IPS DF 6.9 (cell line): ENCODE measurements around the gene TTLL10.

Source experiments
- DNase-seq: peaks from one replicate; pipeline ENCODE4 v3.0.0-alpha.2; 2013; ENCODE audit warnings: low read depth, low spot score
- H3K27ac ChIP-seq: one replicate; pipeline ENCODE4 v1.5.1; 2013; ENCODE audit warnings: low read length, control low read depth
- H3K27me3 ChIP-seq: 2 replicates; pipeline ENCODE4 v1.6.1; 2013; ENCODE audit warnings: mild to moderate bottlenecking, low read length; ENCODE audit not compliant: control insufficient read depth, insufficient read depth
- H3K36me3 ChIP-seq: 2 replicates; pipeline ENCODE4 v1.6.1; 2013; ENCODE audit warnings: low read length; ENCODE audit not compliant: control insufficient read depth, insufficient read depth
- H3K4me1 ChIP-seq: 2 replicates; pipeline ENCODE4 v1.6.1; 2013; ENCODE audit warnings: low read length; ENCODE audit not compliant: control insufficient read depth, insufficient read depth
- H3K4me3 ChIP-seq: 2 replicates; pipeline ENCODE4 v1.5.1; 2013; ENCODE audit warnings: mild to moderate bottlenecking, low read length
- H3K9me3 ChIP-seq: 2 replicates; pipeline ENCODE4 v1.6.1; 2013; ENCODE audit warnings: low read length, inconsistent platforms; ENCODE audit not compliant: control insufficient read depth, insufficient read depth
- WGBS: extraction: QIAGEN DNeasy Blood & Tissue Kit; methylation state at CpG from one replicate; pipeline ENCODE4 v1.1.7; 2013; ENCODE audit warnings: mixed read lengths, missing lambda C conversion rate; ENCODE audit not compliant: insufficient read length, insufficient coverage; 5-methylcytosine and 5-hydroxymethylcytosine counted together

Gene TTLL10

DNA sequence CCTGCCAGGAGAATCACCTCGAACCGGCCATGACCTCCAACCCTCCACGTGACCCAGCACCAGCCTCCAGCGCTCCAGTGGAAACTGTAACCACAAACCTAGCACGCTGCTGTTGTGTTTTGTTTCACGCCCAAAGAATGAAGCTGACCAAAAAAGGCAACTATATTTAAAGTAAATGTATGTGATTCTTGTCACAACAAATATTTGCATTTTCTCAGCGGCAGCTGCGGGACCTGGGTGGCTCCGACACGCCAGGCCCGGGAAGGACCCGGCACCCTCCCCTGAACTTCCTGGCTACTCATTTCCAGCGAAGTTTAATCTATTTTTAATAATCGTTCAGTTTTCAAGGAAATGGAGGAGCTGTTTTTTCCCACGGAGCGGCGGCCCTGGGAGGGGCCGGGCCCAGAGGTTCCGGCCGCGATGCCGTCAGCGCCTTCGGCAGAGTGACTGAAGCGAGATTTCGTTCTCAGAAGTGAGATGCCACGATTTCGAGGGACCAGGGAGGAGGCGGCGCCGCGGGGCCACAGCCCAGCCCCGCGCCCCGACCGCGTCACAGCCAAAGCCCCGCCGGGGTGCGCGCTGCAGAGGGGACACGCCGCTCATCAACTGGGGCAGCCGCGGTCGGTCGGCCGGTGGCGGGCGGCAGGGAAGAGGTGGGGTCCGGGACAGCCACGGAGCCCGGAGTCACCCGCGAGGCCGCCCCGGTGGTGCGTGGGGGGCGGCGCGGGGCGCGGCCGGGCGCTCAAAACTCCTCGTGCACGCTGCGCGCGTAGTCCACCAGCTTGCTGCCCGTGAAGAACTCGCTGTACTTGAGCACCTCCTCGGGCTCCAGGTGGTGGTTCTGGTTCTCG, 43.3 kb downstream of the TTLL10 start:
- WGBS, result no CpG with 5 or more reads among the region's 74 CpGs
- Histone ChIP-seq H3K27me3 (no peaks in the 10 kb centered on the region), H3K27ac (no peak overlapping the region), H3K9me3 (no peaks in the 10 kb centered on the region), H3K4me1 (no peaks in the 10 kb centered on the region), H3K4me3 (no peak overlapping the region), H3K36me3 (peaks cover 11% of the 10 kb centered on the region)
- no peak for DNase-seq

DNA sequence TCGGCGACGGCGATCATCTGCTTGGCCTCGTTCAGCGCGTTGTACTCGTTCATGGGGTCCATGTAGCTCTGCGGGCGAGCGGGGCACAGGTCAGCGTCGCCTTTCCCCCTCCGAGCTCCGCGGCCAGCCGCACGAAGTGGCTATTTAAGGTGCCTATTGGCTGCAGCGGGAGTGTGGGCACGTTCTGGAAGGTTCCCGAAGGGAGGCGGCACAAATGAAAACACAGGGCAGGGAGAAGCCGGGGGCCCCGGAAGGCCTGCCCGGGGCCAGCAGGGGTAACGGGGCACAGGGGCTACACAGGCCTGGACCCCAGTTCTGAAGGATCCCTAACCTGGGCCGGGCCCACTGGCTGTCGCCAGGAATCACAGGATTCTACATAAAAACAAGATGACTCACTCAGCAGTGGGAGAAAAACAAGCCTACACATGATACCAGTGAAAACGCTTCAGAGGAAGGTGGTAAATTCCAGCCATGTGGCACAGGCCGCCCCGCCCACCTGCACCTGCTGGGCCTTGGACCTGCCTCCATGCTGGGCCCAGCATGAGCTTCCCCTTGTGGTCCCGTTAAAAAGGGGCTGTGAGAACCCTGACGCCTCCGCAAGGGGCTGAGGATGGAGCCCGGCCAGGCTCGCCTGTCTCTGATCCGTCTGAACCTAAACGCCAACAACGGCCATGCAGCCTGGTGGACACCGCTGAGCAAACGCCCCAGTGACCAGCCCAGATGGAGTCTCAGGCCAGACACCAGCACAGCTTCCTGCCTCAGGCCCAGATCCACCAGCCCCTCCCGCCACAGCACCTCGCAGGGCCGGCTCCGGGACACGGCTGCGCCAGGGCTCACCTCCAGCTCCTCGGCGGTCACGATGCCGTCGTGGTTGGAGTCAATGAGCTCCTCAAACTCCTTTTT, 44.2 kb downstream of the TTLL10 start:
- Histone ChIP-seq H3K27ac (no peak overlapping the region), H3K9me3 (no peaks in the 10 kb centered on the region), H3K27me3 (no peaks in the 10 kb centered on the region), H3K36me3 (peaks cover 14% of the 10 kb centered on the region), H3K4me1 (no peaks in the 10 kb centered on the region), H3K4me3 (no peak overlapping the region)
- no peak for DNase-seq
- WGBS, result no CpG with 5 or more reads among the region's 52 CpGs

DNA sequence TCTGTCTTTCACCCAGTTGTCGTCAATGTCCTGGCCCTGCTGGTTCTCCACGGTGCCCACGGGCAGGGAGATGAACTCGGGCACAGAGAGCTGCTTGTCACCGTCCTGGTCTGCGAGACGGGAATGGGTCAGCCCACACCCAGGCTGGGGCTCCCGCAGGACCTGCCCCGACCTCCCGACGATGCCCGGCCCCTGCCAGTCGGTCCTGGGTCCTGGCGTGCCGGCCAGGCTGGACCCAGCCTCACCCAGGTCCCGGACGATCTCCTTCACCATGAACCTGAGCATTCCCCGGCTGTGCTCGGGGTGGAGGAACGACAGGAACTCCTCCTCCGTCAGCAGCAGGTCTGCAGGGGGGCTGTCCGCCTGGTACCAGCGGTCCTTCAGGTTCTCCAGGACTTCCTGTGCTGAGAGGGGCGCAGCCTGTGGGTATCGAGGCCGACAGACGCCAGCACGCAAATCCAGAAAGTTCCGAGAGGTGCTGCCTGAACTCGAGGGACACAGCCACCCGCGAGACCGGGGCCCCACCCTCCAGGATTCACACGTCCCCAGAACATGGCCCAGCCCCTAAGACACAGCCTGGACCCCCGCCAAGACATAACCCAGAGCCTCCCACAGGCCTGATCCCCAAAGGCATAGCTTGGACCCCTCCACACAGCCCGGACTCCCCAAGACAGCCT, 45.0 kb downstream of the TTLL10 start:
- Histone ChIP-seq H3K27me3 (no peaks in the 10 kb centered on the region), H3K4me1 (no peaks in the 10 kb centered on the region), H3K36me3 (peaks cover 17% of the 10 kb centered on the region), H3K9me3 (no peaks in the 10 kb centered on the region), H3K4me3 (no peak overlapping the region), H3K27ac (no peak overlapping the region)
- no CpG with 5 or more reads among the region's 36 CpGs for WGBS
- no peak for DNase-seq

DNA sequence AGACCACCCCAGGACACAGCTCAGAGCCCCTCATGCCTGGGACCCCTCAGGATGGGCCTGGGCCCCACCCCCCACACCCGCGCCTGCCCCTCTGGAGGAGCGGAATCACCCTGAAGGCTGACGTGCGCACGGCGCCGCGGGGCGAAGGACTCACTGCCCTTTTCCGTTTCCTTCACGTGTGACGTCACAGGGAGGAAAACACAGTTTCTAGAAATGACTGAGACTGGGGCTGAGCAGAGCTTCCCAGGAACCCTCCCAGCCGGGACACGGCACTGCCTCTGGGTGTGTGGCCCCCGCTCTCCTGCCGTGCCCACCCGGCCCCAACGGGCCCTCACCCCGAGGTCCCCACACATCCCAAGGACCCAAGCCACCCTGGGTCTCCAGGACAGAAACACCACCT, 45.7 kb downstream of the TTLL10 start:
- DNase-seq, result no peak
- Histone ChIP-seq H3K9me3 (no peaks in the 10 kb centered on the region), H3K36me3 (peaks cover 17% of the 10 kb centered on the region), H3K27ac (no peak overlapping the region), H3K4me1 (no peaks in the 10 kb centered on the region), H3K27me3 (no peaks in the 10 kb centered on the region), H3K4me3 (no peak overlapping the region)
- WGBS, result no CpG with 5 or more reads among the region's 20 CpGs

DNA sequence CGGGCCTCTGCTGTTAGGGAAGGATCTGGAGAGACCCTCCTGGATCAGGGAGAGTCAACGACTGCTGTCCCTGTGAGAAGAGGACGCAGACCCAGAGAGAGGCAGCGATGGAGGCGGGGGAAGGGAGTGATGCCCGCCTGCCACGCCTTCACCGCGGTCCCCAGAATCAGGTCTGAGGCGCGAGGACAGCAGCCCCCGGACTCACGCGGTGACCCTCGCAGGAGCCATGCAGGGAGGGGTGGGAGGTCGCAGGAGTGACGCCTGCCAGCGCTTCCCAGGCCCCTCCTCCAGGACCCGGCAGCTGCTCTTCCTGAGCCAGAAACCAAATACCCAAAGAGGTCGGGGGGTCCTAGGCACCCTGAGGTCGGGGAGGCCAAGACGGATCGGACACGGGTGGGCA, 46.5 kb downstream of the TTLL10 start:
- no CpG with 5 or more reads among the region's 24 CpGs for WGBS
- Histone ChIP-seq H3K4me3 (no peak overlapping the region), H3K9me3 (no peaks in the 10 kb centered on the region), H3K27me3 (no peaks in the 10 kb centered on the region), H3K27ac (no peak overlapping the region), H3K4me1 (no peaks in the 10 kb centered on the region), H3K36me3 (peaks cover 17% of the 10 kb centered on the region)
- no peak for DNase-seq

- Histone ChIP-seq H3K4me3 (no peak overlapping the region), H3K27ac (no peak overlapping the region), H3K36me3 (peaks cover 21% of the 10 kb centered on the region), H3K27me3 (no peaks in the 10 kb centered on the region), H3K4me1 (no peaks in the 10 kb centered on the region), H3K9me3 (no peaks in the 10 kb centered on the region)
- no CpG with 5 or more reads among the region's 30 CpGs for WGBS
- DNase-seq, result no peak
These were observed 48.4 kb downstream of the TTLL10 start for GRCh38 chr1:1221887-1222574.

DNA sequence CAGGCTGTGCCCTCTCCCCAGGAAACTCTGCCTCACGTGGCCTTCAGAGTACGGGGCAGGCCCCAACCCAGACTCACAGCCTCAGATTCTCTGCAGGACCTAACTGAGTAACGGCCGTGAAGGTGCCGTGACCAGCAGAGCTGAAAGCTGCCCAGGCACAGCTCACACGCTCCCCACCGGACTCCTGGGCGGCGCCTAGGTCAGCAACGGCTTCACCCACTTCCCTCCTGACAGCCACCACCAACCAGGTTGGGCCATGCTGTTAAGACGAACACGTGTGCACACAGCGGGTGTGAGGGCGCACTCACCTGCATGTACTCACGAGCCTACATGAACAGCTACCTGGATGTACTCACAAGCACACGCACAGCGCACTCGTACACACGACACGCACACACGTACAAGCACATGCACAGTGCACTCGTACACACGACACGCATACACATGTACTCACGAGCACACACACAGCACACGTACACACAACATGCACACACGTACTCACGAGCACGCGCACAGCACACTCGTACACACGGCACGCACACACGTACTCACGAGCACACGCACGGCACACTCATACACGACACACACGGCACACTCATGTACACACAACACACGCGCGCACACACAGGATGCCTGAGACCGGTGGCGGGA, 49.0 kb downstream of the TTLL10 start:
- Histone ChIP-seq H3K4me3 (no peak overlapping the region), H3K27me3 (no peaks in the 10 kb centered on the region), H3K36me3 (peaks cover 23% of the 10 kb centered on the region), H3K9me3 (no peaks in the 10 kb centered on the region), H3K4me1 (no peaks in the 10 kb centered on the region), H3K27ac (no peak overlapping the region)
- 100% methylated on average over 4 of the region's 44 CpGs for WGBS
- DNase-seq, result no peak

- Histone ChIP-seq H3K9me3 (no peaks in the 10 kb centered on the region), H3K36me3 (peaks cover 25% of the 10 kb centered on the region), H3K4me3 (no peak overlapping the region), H3K27me3 (no peaks in the 10 kb centered on the region), H3K27ac (no peak overlapping the region), H3K4me1 (no peaks in the 10 kb centered on the region)
- no peak for DNase-seq
- no CpG with 5 or more reads among the region's 15 CpGs for WGBS
These were observed 49.6 kb downstream of the TTLL10 start for GRCh38 chr1:1223321-1223720.

DNA sequence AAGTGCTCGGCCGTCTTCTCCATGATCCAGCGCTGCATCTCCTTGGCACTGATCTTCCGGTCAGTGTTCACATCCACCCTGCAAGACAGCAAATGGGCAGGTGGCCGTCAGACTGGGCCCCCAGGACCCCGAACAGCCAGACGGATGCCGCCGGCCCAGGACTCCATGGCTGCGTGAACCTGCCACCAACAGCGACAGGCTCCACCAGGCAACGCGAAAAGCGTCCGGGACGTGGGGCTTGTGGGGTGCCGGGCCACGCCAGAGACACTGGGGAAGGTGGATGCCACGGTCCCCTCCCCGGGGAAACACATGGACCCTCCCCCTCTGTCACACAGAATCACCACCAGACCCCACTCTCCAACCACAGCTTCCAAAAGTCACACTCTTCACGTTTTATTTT, 50.2 kb downstream of the TTLL10 start:
- no peaks in the 10 kb centered on the region for H3K4me1 ChIP-seq
- no CpG with 5 or more reads among the region's 21 CpGs for WGBS
- no peaks in the 10 kb centered on the region for H3K27me3 ChIP-seq
- no peak for DNase-seq
- H3K4me3 ChIP-seq, result no peak overlapping the region
- H3K36me3 ChIP-seq, result peaks cover 23% of the 10 kb centered on the region
- no peaks in the 10 kb centered on the region for H3K9me3 ChIP-seq
- H3K27ac ChIP-seq, result no peak overlapping the region
